Measurements from ENCODE around the gene ATG10. TPM values are rescaled to one million over a fixed set of nuclear protein-coding genes. Genes with fewer than 3 reads are reported as not detected.

ATG10 gene
- total RNA-seq, 1 experiment from 2014 or later, result 11.8 TPM

GRCh38 chr5:82142928-82143577 lies 171.2 kb downstream of the ATG10 start:
- no peak overlapping the region for H3K27ac ChIP-seq (ENCODE audit: low read length)
- H3K4me1 ChIP-seq (ENCODE audit: insufficient read depth, low read length), result no peaks in the 10 kb centered on the region
- ChIA-PET POLR2A (ENCODE audit: unreplicated experiment) (no interaction called here), CTCF (no interaction called here)
- H3K9ac ChIP-seq (ENCODE audit: low read length), result no peak overlapping the region
- TF ChIP-seq EZH2 (IDR thresholded peaks at IDR 0.05; ENCODE audit: low read length, unreplicated experiment) (no peak), EZH2phosphoT487 (IDR thresholded peaks at IDR 0.05; ENCODE audit: borderline replicate concordance, low read length) (no peak), CTCF (conservative IDR thresholded peaks at IDR 0.05; ENCODE audit: low read depth, low read length) (no peak)
- no peaks in the 10 kb centered on the region for H3K36me3 ChIP-seq (ENCODE audit: low read depth, low read length)
- no peaks in the 10 kb centered on the region for H4K20me1 ChIP-seq (ENCODE audit: low read length)
- BruUV-seq (replicated peaks), result no TSS peak
- H3K27me3 ChIP-seq (ENCODE audit: low read length), result no peaks in the 10 kb centered on the region
- H3K4me3 ChIP-seq (ENCODE audit: low read length), result no peak overlapping the region
- no peaks in the 10 kb centered on the region for H3K9me2 ChIP-seq (replicated peaks; ENCODE audit: low read length)
- H3K79me2 ChIP-seq (ENCODE audit: low read length), result no peaks in the 10 kb centered on the region
- H3K4me2 ChIP-seq (ENCODE audit: low read length), result no peak overlapping the region
- no peaks in the 10 kb centered on the region for H3F3A ChIP-seq (ENCODE audit: low read length, unreplicated experiment)
- no peak overlapping the region for H2AFZ ChIP-seq (ENCODE audit: low read length)
- intact Hi-C loops (cut with micrococcal nuclease), result no loop called here
- H3K9me3 ChIP-seq (ENCODE audit: low read length), result no peaks in the 10 kb centered on the region
- ATAC-seq (no peak), DNase-seq (no peak)

- Histone ChIP-seq H3K27ac (ENCODE audit: low read length) (no peak overlapping the region), H2AFZ (ENCODE audit: low read length) (no peak overlapping the region), H4K20me1 (ENCODE audit: low read length) (no peaks in the 10 kb centered on the region), H3K36me3 (ENCODE audit: low read depth, low read length) (no peaks in the 10 kb centered on the region), H3K9me3 (ENCODE audit: low read length) (no peaks in the 10 kb centered on the region), H3K4me2 (ENCODE audit: low read length) (no peak overlapping the region), H3K4me3 (ENCODE audit: low read length) (no peak overlapping the region), H3K9ac (ENCODE audit: low read length) (no peak overlapping the region), H3F3A (ENCODE audit: low read length, unreplicated experiment) (no peaks in the 10 kb centered on the region), H3K27me3 (ENCODE audit: low read length) (no peaks in the 10 kb centered on the region), H3K79me2 (ENCODE audit: low read length) (no peaks in the 10 kb centered on the region), H3K4me1 (ENCODE audit: insufficient read depth, low read length) (no peaks in the 10 kb centered on the region), H3K9me2 (replicated peaks; ENCODE audit: low read length) (no peaks in the 10 kb centered on the region)
- DNase-seq (no peak), ATAC-seq (no peak)
- CTCF ChIA-PET, result no interaction called here
- POLR2A ChIA-PET (ENCODE audit: unreplicated experiment), result no interaction called here
- no peak for TF ChIP-seq EZH2 (IDR thresholded peaks at IDR 0.05; ENCODE audit: low read length, unreplicated experiment)
- TF ChIP-seq EZH2phosphoT487 (IDR thresholded peaks at IDR 0.05; ENCODE audit: borderline replicate concordance, low read length), result no peak
- no peak for TF ChIP-seq CTCF (conservative IDR thresholded peaks at IDR 0.05; ENCODE audit: low read depth, low read length)
- intact Hi-C loops (cut with micrococcal nuclease), result no loop called here
- BruUV-seq (replicated peaks), result no TSS peak
Measured at GRCh38 chr5:82147860-82148573, 176.2 kb downstream of the ATG10 start.

- no peak overlapping the region for H2AFZ ChIP-seq (ENCODE audit: low read length)
- H4K20me1 ChIP-seq (ENCODE audit: low read length), result no peaks in the 10 kb centered on the region
- no peak overlapping the region for H3K27ac ChIP-seq (ENCODE audit: low read length)
- H3K9me2 ChIP-seq (replicated peaks; ENCODE audit: low read length), result no peaks in the 10 kb centered on the region
- CTCF ChIA-PET, result no interaction called here
- intact Hi-C loops (cut with micrococcal nuclease), result no loop called here
- BruUV-seq (replicated peaks), result no TSS peak
- no peaks in the 10 kb centered on the region for H3F3A ChIP-seq (ENCODE audit: low read length, unreplicated experiment)
- no peaks in the 10 kb centered on the region for H3K4me1 ChIP-seq (ENCODE audit: insufficient read depth, low read length)
- H3K9me3 ChIP-seq (ENCODE audit: low read length), result no peaks in the 10 kb centered on the region
- H3K36me3 ChIP-seq (ENCODE audit: low read depth, low read length), result no peaks in the 10 kb centered on the region
- H3K9ac ChIP-seq (ENCODE audit: low read length), result no peak overlapping the region
- H3K79me2 ChIP-seq (ENCODE audit: low read length), result no peaks in the 10 kb centered on the region
- H3K4me2 ChIP-seq (ENCODE audit: low read length), result no peak overlapping the region
- POLR2A ChIA-PET (ENCODE audit: unreplicated experiment), result no interaction called here
- DNase-seq, result no peak
- ATAC-seq, result no peak
- TF ChIP-seq EZH2phosphoT487 (IDR thresholded peaks at IDR 0.05; ENCODE audit: borderline replicate concordance, low read length) (no peak), CTCF (conservative IDR thresholded peaks at IDR 0.05; ENCODE audit: low read depth, low read length) (no peak), EZH2 (IDR thresholded peaks at IDR 0.05; ENCODE audit: low read length, unreplicated experiment) (no peak)
- H3K27me3 ChIP-seq (ENCODE audit: low read length), result no peaks in the 10 kb centered on the region
- H3K4me3 ChIP-seq (ENCODE audit: low read length), result no peak overlapping the region
Measured at GRCh38 chr5:82149434-82149833, 177.6 kb downstream of the ATG10 start.
